GM15510 (cell line): ENCODE results near the gene SHE.

Source experiments
- POLR2A ChIP-seq: IDR thresholded peaks from 3 replicates; pipeline ENCODE4 v1.6.1; 2011; ENCODE audit warnings: borderline replicate concordance; ENCODE audit not compliant: insufficient read length; ENCODE audit errors: extremely low read depth

Gene SHE

DNA sequence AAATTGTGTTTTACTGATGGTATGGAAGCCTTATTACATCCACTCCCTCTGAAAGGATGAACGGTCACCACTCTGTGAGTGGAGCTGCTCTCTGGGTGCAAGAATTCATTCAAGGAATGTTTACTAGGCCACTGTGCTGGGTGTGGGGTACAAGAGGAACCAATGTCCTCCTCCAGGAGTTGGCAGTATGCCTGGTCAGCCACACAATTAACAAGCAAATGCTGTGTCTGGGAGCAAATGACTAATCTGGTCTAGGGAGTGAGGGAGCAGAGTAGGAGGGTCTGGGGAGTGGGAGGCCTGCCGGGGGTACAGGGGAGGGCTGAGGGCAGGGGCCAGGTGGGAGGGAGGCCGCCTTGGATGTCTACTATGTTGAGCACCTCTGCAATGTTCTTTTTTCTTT is 27.4 kb downstream of the SHE start:
- no peak for TF ChIP-seq POLR2A

GRCh38 chr1:154471304-154471703 is 30.9 kb downstream of the SHE start:
- TF ChIP-seq POLR2A: no peak

GRCh38 chr1:154469844-154470560 is 32.2 kb downstream of the SHE start:
- no peak for TF ChIP-seq POLR2A

DNA sequence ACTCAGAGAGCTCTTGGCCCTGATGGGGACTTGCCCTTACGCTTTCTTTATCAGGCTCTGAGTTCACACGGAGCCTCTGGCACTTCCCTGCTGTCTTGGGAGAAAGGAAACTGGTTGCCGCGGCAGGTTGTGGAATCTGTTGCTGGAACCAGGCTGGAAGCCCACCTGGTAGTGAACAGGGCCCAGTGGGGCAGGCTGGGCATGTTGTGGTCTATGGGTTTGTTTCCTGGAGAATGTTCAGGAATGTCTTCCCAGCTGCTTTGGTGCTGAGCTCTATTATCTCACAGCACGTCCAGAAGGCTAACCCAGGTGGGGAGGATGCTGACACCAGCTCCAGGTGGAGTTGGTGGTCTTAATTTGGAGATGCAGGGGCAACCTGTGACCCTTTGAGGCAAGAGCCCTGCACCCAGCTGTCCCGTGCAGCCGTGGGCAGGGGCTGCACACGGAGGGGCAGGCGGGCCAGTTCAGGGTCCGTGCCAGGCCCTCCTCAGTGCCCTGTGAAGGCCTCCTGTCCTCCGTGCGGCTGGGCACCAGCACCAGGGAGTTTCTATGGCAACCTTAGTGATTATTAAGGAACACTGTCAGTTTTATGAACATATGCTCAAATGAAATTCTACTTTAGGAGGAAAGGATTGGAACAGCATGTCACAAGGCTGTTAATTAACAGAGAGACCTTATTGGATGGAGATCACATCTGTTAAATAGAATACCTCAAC is 33.5 kb downstream of the SHE start:
- no peak for TF ChIP-seq POLR2A

GRCh38 chr1:154467434-154468102 is 34.6 kb downstream of the SHE start:
- no peak for TF ChIP-seq POLR2A

DNA sequence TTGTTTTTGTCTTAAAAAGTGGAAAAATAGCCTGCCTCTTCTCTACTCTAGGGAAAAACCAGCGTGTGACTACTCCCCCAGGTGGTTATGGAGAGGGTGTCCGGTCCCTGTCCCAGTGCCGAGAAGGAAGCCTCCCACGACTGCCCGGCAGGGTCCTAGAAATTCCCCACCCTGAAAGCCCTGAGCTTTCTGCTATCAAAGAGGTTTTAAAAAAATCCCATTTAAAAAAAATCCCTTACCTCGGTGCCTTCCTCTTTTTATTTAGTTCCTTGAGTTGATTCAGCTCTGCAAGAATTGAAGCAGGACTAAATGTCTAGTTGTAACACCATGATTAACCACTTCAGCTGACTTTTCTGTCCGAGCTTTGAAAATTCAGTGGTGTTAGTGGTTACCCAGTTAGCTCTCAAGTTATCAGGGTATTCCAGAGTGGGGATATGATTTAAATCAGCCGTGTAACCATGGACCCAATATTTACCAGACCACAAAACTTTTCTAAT is 35.2 kb downstream of the SHE start:
- no peak for TF ChIP-seq POLR2A

DNA sequence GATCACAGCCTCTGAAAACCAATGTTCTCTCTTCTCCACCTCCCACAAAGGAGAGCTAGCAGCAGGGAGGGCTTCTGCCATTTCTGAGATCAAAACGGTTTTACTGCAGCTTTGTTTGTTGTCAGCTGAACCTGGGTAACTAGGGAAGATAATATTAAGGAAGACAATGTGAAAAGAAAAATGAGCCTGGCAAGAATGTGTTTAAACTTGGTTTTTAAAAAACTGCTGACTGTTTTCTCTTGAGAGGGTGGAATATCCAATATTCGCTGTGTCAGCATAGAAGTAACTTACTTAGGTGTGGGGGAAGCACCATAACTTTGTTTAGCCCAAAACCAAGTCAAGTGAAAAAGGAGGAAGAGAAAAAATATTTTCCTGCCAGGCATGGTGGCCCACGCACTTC is 36.0 kb downstream of the SHE start:
- TF ChIP-seq POLR2A: no peak

- TF ChIP-seq POLR2A: no peak
Observed at GRCh38 chr1:154465621-154466195, 36.5 kb downstream of the SHE start.

DNA sequence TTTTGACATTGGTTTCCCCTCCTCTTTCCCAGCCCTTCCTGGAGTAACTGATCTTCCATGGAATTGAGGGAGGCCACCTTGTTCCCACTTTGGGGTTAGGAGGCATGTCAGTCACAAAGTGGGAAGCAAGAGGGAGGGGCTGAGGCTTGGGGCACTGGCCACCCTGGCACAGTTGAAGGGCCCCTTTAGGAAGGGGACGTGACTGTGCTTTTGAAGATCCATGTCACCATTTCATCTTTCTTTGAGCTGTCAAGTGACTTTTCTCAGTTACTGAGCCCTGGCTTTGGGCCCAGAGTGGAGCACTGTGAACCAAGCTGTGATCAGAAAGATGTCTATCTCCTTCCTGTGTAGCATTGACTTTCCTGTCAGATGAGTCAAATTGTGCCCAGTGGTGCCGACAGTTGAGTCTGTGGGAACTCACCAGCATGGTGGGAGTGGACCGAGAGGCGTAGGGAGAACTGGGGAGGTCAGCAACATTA is 38.7 kb downstream of the SHE start:
- no peak for TF ChIP-seq POLR2A

GRCh38 chr1:154460695-154461260 is 41.4 kb downstream of the SHE start:
- no peak for TF ChIP-seq POLR2A

DNA sequence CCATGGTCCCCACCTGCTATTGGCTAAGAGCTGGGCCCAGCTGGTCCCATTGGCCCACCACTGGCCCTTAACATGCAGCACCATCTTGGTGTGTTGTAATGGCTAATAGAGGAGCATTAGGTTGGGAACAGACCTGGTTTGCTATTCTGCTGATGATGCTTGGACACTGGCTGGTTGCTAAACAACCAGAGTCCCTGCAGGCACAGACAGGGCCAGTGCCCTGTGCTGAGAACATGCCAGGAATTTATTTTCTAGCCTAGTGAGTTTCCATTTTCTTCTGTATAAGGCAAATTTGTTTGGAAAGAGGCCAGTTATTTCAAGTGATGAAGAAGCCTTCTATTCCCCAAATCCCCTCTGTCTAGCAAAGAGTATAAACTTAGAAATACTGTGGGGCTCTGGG is 43.1 kb downstream of the SHE start:
- no peak for TF ChIP-seq POLR2A

DNA sequence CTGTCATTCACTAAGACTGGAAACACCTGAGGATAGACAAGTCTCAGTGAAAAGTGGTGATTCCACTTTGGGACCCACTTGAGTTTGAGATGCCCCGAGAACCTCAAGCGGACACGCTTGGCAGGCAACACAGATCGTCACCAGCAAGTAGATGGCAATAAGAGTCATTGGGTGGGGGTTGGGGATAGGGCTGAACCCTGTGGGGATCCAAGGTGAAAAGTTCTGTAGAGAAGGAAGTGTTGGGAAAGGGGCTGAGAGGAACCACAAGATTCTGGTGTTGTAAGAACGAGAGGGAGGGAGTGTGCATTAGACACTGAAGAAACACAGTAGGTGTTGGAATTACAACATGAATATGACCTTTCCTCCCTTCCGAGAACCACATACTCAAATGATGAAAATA is 45.6 kb downstream of the SHE start:
- TF ChIP-seq POLR2A: no peak

GRCh38 chr1:154454386-154455120 is 47.7 kb downstream of the SHE start:
- TF ChIP-seq POLR2A: no peak

- TF ChIP-seq POLR2A: no peak
Observed at GRCh38 chr1:154453574-154454352, 48.4 kb downstream of the SHE start.

DNA sequence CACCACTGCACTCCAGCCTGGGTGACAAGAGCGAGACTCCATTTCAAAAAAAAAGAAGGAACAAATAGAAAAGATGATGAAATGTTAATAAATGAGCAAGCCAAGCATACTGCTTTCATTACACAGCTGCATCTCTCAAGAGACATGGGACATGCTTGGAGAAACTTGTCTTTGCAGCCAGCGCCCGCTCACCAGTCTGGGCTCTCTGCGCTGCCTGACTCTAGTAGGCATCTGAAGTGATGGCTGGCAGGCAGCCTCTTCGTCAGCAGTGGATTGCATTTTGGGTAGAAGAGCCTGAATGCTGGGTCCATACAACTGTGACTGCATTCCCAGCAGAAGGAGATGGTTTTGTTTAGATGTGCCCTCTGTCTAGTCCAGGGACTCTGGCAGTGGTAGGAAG is 49.1 kb downstream of the SHE start:
- TF ChIP-seq POLR2A: no peak
